ENCODE results near the gene SNRNP27.

SNRNP27 gene

GRCh38 chr2:69933839-69934613 lies 40.3 kb downstream of the SNRNP27 start:
- no peak for TF ChIP-seq CTCF (conservative IDR thresholded peaks at IDR 0.05; ENCODE audit: low read depth, low read length)
- H3K4me3 ChIP-seq (ENCODE audit: low read depth, low read length), result no peak overlapping the region
- peak; percentile 91 for DNase-seq (ENCODE audit: low read depth)

GRCh38 chr2:69934614-69934908 lies 40.8 kb downstream of the SNRNP27 start:
- TF ChIP-seq CTCF (conservative IDR thresholded peaks at IDR 0.05; ENCODE audit: low read depth, low read length), result no peak
- no peak for DNase-seq (ENCODE audit: low read depth)
- no peak overlapping the region for H3K4me3 ChIP-seq (ENCODE audit: low read depth, low read length)

- TF ChIP-seq CTCF (conservative IDR thresholded peaks at IDR 0.05; ENCODE audit: low read depth, low read length), result no peak
- no peak for DNase-seq (ENCODE audit: low read depth)
- H3K4me3 ChIP-seq (ENCODE audit: low read depth, low read length), result no peak overlapping the region
Measured at GRCh38 chr2:69935011-69935410, 41.3 kb downstream of the SNRNP27 start.

GRCh38 chr2:69936906-69937305 lies 43.1 kb downstream of the SNRNP27 start:
- no peak overlapping the region for H3K4me3 ChIP-seq (ENCODE audit: low read depth, low read length)
- no peak for DNase-seq (ENCODE audit: low read depth)
- TF ChIP-seq CTCF (conservative IDR thresholded peaks at IDR 0.05; ENCODE audit: low read depth, low read length), result no peak

- no peak overlapping the region for H3K4me3 ChIP-seq (ENCODE audit: low read depth, low read length)
- no peak for TF ChIP-seq CTCF (conservative IDR thresholded peaks at IDR 0.05; ENCODE audit: low read depth, low read length)
- DNase-seq (ENCODE audit: low read depth), result no peak
Measured at GRCh38 chr2:69937968-69938367, 44.2 kb downstream of the SNRNP27 start.

GRCh38 chr2:69939722-69940121 lies 46.0 kb downstream of the SNRNP27 start:
- no peak for DNase-seq (ENCODE audit: low read depth)
- TF ChIP-seq CTCF (conservative IDR thresholded peaks at IDR 0.05; ENCODE audit: low read depth, low read length), result no peak
- no peak overlapping the region for H3K4me3 ChIP-seq (ENCODE audit: low read depth, low read length)

GRCh38 chr2:69940691-69941090 lies 46.9 kb downstream of the SNRNP27 start:
- DNase-seq (ENCODE audit: low read depth), result no peak
- H3K4me3 ChIP-seq (ENCODE audit: low read depth, low read length), result no peak overlapping the region
- no peak for TF ChIP-seq CTCF (conservative IDR thresholded peaks at IDR 0.05; ENCODE audit: low read depth, low read length)
